Astrocyte (in vitro differentiated cells and primary cell): ENCODE data around the gene TUBA1A.

Experiments
- CTCF ChIP-seq: IDR thresholded peaks from 2 replicates; pipeline ENCODE4 v1.5.1; 2011; ENCODE audit warnings: low read depth, mild to moderate bottlenecking, inconsistent platforms, low read length, moderate library complexity; ENCODE audit not compliant: insufficient read depth
- EZH2 ChIP-seq: IDR thresholded peaks from 2 replicates; pipeline ENCODE4 v1.6.1; 2012; ENCODE audit warnings: mild to moderate bottlenecking, low read length, inconsistent platforms; ENCODE audit not compliant: insufficient read depth

GRCh38 chr12:49174218-49174617 is 14.7 kb downstream of the TUBA1A start:
- TF ChIP-seq CTCF (no peak), EZH2 (no peak)
